ENCODE data around the gene PRRG3. TPM values are rescaled to one million over a fixed set of nuclear protein-coding genes. Genes with fewer than 3 reads are reported as not detected.

Gene PRRG3
- polyA plus RNA-seq, 4 donors: 0.64 to 0.69 TPM; not detected in 2

GRCh38 chrX:151726751-151727150 lies 31.5 kb downstream of the PRRG3 start:
- Histone ChIP-seq H3K9me3 (ENCODE audit: control insufficient read depth in 2 of 2, insufficient read depth in 1 of 2, low read depth in 1 of 2, low read length in 1 of 2) (no peaks in the 10 kb centered on the region), H3K36me3 (ENCODE audit: control insufficient read depth in 3 of 3, insufficient read depth in 2 of 3, low read depth in 1 of 3, low read length in 3 of 3) (no peaks in the 10 kb centered on the region), H3K27me3 (ENCODE audit: control insufficient read depth in 3 of 3, insufficient read depth in 3 of 3, low read length in 3 of 3) (no peaks in the 10 kb centered on the region), H3K4me1 (ENCODE audit: control insufficient read depth in 3 of 3, insufficient read depth in 2 of 3, low read depth in 1 of 3, low read length in 2 of 3) (no peaks in the 10 kb centered on the region), H3K27ac (ENCODE audit: low read depth in 1 of 3, low read length in 2 of 3) (no peak overlapping the region), H3K4me3 (ENCODE audit: low read depth in 1 of 3, low read length in 3 of 3) (no peak overlapping the region)
- no peak for FAIRE-seq
- 46 to 87% (median 79%) methylated on average over 5 of the region's 5 CpGs for WGBS, 3 donors
- DNase-seq: no peak

GRCh38 chrX:151727346-151727745 lies 32.1 kb downstream of the PRRG3 start:
- FAIRE-seq (no peak), DNase-seq (no peak)
- WGBS, 3 donors: 58 to 83% (median 65%) methylated on average over 3 to 4 of the region's 4 CpGs

GRCh38 chrX:151729056-151729725 lies 33.9 kb downstream of the PRRG3 start:
- Histone ChIP-seq H3K27ac (ENCODE audit: low read depth in 1 of 3, low read length in 2 of 3) (no peak overlapping the region), H3K9me3 (ENCODE audit: control insufficient read depth in 2 of 2, insufficient read depth in 1 of 2, low read depth in 1 of 2, low read length in 1 of 2) (no peaks in the 10 kb centered on the region), H3K4me3 (ENCODE audit: low read depth in 1 of 3, low read length in 3 of 3) (no peak overlapping the region), H3K36me3 (ENCODE audit: control insufficient read depth in 3 of 3, insufficient read depth in 2 of 3, low read depth in 1 of 3, low read length in 3 of 3) (no peaks in the 10 kb centered on the region), H3K27me3 (ENCODE audit: control insufficient read depth in 3 of 3, insufficient read depth in 3 of 3, low read length in 3 of 3) (no peaks in the 10 kb centered on the region), H3K4me1 (ENCODE audit: control insufficient read depth in 3 of 3, insufficient read depth in 2 of 3, low read depth in 1 of 3, low read length in 2 of 3) (no peaks in the 10 kb centered on the region)
- DNase-seq (no peak), FAIRE-seq (no peak)
- WGBS, 3 donors: 69 to 96% (median 91%) methylated on average over 3 to 4 of the region's 4 CpGs

More at GRCh38 chrX:151727346-151727745, 32.1 kb downstream of the PRRG3 start:
- Histone ChIP-seq H3K9me3 (ENCODE audit: control insufficient read depth in 2 of 2, insufficient read depth in 1 of 2, low read depth in 1 of 2, low read length in 1 of 2) (no peaks in the 10 kb centered on the region), H3K36me3 (ENCODE audit: control insufficient read depth in 3 of 3, insufficient read depth in 2 of 3, low read depth in 1 of 3, low read length in 3 of 3) (no peaks in the 10 kb centered on the region), H3K27ac (ENCODE audit: low read depth in 1 of 3, low read length in 2 of 3) (no peak overlapping the region), H3K4me3 (ENCODE audit: low read depth in 1 of 3, low read length in 3 of 3) (no peak overlapping the region), H3K4me1 (ENCODE audit: control insufficient read depth in 3 of 3, insufficient read depth in 2 of 3, low read depth in 1 of 3, low read length in 2 of 3) (no peaks in the 10 kb centered on the region), H3K27me3 (ENCODE audit: control insufficient read depth in 3 of 3, insufficient read depth in 3 of 3, low read length in 3 of 3) (no peaks in the 10 kb centered on the region)

GRCh38 chrX:151734446-151734845 lies 39.2 kb downstream of the PRRG3 start, which contains the start of gene CNGA2:
Gene CNGA2 (plus strand): TSS chrX:151734746. CDS start chrX:151738484, 3,738 bp downstream.
- Histone ChIP-seq H3K27ac (ENCODE audit: low read depth in 1 of 3, low read length in 2 of 3) (no peak within 1 kb of the TSS), H3K4me3 (ENCODE audit: low read depth in 1 of 3, low read length in 3 of 3) (no peak within 1 kb of the TSS), H3K36me3 (ENCODE audit: control insufficient read depth in 3 of 3, insufficient read depth in 2 of 3, low read depth in 1 of 3, low read length in 3 of 3) (no peaks in the 10 kb centered on the region), H3K9me3 (ENCODE audit: control insufficient read depth in 2 of 2, insufficient read depth in 1 of 2, low read depth in 1 of 2, low read length in 1 of 2) (no peaks in the 10 kb centered on the region), H3K4me1 (ENCODE audit: control insufficient read depth in 3 of 3, insufficient read depth in 2 of 3, low read depth in 1 of 3, low read length in 2 of 3) (no peaks in the 10 kb centered on the region), H3K27me3 (ENCODE audit: control insufficient read depth in 3 of 3, insufficient read depth in 3 of 3, low read length in 3 of 3) (no peaks in the 10 kb centered on the region)
- FAIRE-seq (no peak), DNase-seq (no peak)
- 55 to 86% (median 79%) methylated on average over 4 of the region's 4 CpGs for WGBS, 3 donors

GRCh38 chrX:151735219-151735618 lies 40.0 kb downstream of the PRRG3 start:
- no peak overlapping the region for H3K27ac ChIP-seq (ENCODE audit: low read depth in 1 of 3, low read length in 2 of 3)
- no peaks in the 10 kb centered on the region for H3K27me3 ChIP-seq (ENCODE audit: control insufficient read depth in 3 of 3, insufficient read depth in 3 of 3, low read length in 3 of 3)
- no peak for FAIRE-seq
- no peaks in the 10 kb centered on the region for H3K4me1 ChIP-seq (ENCODE audit: control insufficient read depth in 3 of 3, insufficient read depth in 2 of 3, low read depth in 1 of 3, low read length in 2 of 3)
- no peaks in the 10 kb centered on the region for H3K9me3 ChIP-seq (ENCODE audit: control insufficient read depth in 2 of 2, insufficient read depth in 1 of 2, low read depth in 1 of 2, low read length in 1 of 2)
- H3K4me3 ChIP-seq (ENCODE audit: low read depth in 1 of 3, low read length in 3 of 3): no peak overlapping the region
- WGBS, 3 donors: 58 to 82% (median 63%) methylated on average over 2 of the region's 2 CpGs
- no peaks in the 10 kb centered on the region for H3K36me3 ChIP-seq (ENCODE audit: control insufficient read depth in 3 of 3, insufficient read depth in 2 of 3, low read depth in 1 of 3, low read length in 3 of 3)
- DNase-seq: no peak

GRCh38 chrX:151736685-151737084 lies 41.4 kb downstream of the PRRG3 start:
- Histone ChIP-seq H3K4me3 (ENCODE audit: low read depth in 1 of 3, low read length in 3 of 3) (no peak overlapping the region), H3K4me1 (ENCODE audit: control insufficient read depth in 3 of 3, insufficient read depth in 2 of 3, low read depth in 1 of 3, low read length in 2 of 3) (no peaks in the 10 kb centered on the region), H3K27me3 (ENCODE audit: control insufficient read depth in 3 of 3, insufficient read depth in 3 of 3, low read length in 3 of 3) (no peaks in the 10 kb centered on the region), H3K27ac (ENCODE audit: low read depth in 1 of 3, low read length in 2 of 3) (no peak overlapping the region), H3K9me3 (ENCODE audit: control insufficient read depth in 2 of 2, insufficient read depth in 1 of 2, low read depth in 1 of 2, low read length in 1 of 2) (no peaks in the 10 kb centered on the region), H3K36me3 (ENCODE audit: control insufficient read depth in 3 of 3, insufficient read depth in 2 of 3, low read depth in 1 of 3, low read length in 3 of 3) (no peaks in the 10 kb centered on the region)
- FAIRE-seq (no peak), DNase-seq (no peak)
- 56 to 85% (median 67%) methylated on average over 6 of the region's 6 CpGs for whole genome bisulfite sequencing, 3 donors

GRCh38 chrX:151737494-151737893 lies 42.2 kb downstream of the PRRG3 start:
- no peaks in the 10 kb centered on the region for H3K27me3 ChIP-seq (ENCODE audit: control insufficient read depth in 3 of 3, insufficient read depth in 3 of 3, low read length in 3 of 3)
- no peaks in the 10 kb centered on the region for H3K36me3 ChIP-seq (ENCODE audit: control insufficient read depth in 3 of 3, insufficient read depth in 2 of 3, low read depth in 1 of 3, low read length in 3 of 3)
- H3K9me3 ChIP-seq (ENCODE audit: control insufficient read depth in 2 of 2, insufficient read depth in 1 of 2, low read depth in 1 of 2, low read length in 1 of 2): no peaks in the 10 kb centered on the region
- FAIRE-seq (no peak), DNase-seq (no peak)
- no peak overlapping the region for H3K27ac ChIP-seq (ENCODE audit: low read depth in 1 of 3, low read length in 2 of 3)
- no peaks in the 10 kb centered on the region for H3K4me1 ChIP-seq (ENCODE audit: control insufficient read depth in 3 of 3, insufficient read depth in 2 of 3, low read depth in 1 of 3, low read length in 2 of 3)
- no peak overlapping the region for H3K4me3 ChIP-seq (ENCODE audit: low read depth in 1 of 3, low read length in 3 of 3)
- WGBS, 3 donors: 56 to 65% (median 57%) methylated on average over 4 to 5 of the region's 5 CpGs

GRCh38 chrX:151738751-151739150 lies 43.5 kb downstream of the PRRG3 start:
- no peak for FAIRE-seq
- Histone ChIP-seq H3K27ac (ENCODE audit: low read depth in 1 of 3, low read length in 2 of 3) (no peak overlapping the region), H3K4me1 (ENCODE audit: control insufficient read depth in 3 of 3, insufficient read depth in 2 of 3, low read depth in 1 of 3, low read length in 2 of 3) (no peaks in the 10 kb centered on the region), H3K9me3 (ENCODE audit: control insufficient read depth in 2 of 2, insufficient read depth in 1 of 2, low read depth in 1 of 2, low read length in 1 of 2) (no peaks in the 10 kb centered on the region), H3K36me3 (ENCODE audit: control insufficient read depth in 3 of 3, insufficient read depth in 2 of 3, low read depth in 1 of 3, low read length in 3 of 3) (no peaks in the 10 kb centered on the region), H3K4me3 (ENCODE audit: low read depth in 1 of 3, low read length in 3 of 3) (no peak overlapping the region), H3K27me3 (ENCODE audit: control insufficient read depth in 3 of 3, insufficient read depth in 3 of 3, low read length in 3 of 3) (no peaks in the 10 kb centered on the region)
- DNase-seq: no peak
- WGBS, 3 donors: 70 to 80% (median 80%) methylated on average over 6 to 7 of the region's 7 CpGs

- H3K27ac ChIP-seq (ENCODE audit: low read depth in 1 of 3, low read length in 2 of 3): no peak overlapping the region
- DNase-seq (no peak), FAIRE-seq (no peak)
- no peak overlapping the region for H3K4me3 ChIP-seq (ENCODE audit: low read depth in 1 of 3, low read length in 3 of 3)
- no peaks in the 10 kb centered on the region for H3K4me1 ChIP-seq (ENCODE audit: control insufficient read depth in 3 of 3, insufficient read depth in 2 of 3, low read depth in 1 of 3, low read length in 2 of 3)
- no peaks in the 10 kb centered on the region for H3K27me3 ChIP-seq (ENCODE audit: control insufficient read depth in 3 of 3, insufficient read depth in 3 of 3, low read length in 3 of 3)
- no peaks in the 10 kb centered on the region for H3K9me3 ChIP-seq (ENCODE audit: control insufficient read depth in 2 of 2, insufficient read depth in 1 of 2, low read depth in 1 of 2, low read length in 1 of 2)
- WGBS, 3 donors: 62 to 75% (median 68%) methylated on average over 3 to 4 of the region's 4 CpGs
- no peaks in the 10 kb centered on the region for H3K36me3 ChIP-seq (ENCODE audit: control insufficient read depth in 3 of 3, insufficient read depth in 2 of 3, low read depth in 1 of 3, low read length in 3 of 3)
Measured at GRCh38 chrX:151741606-151742005, 46.3 kb downstream of the PRRG3 start.
